Muscle of arm (tissue), 12 donors: ENCODE results near the gene MGAT5B. TPM values are rescaled to one million over a fixed set of nuclear protein-coding genes. Genes with fewer than 3 reads are reported as not detected.
A peak's percentile ranks its signal among the peaks of the same experiment; 100 is the strongest.
"Not testable (repeated sequence)": the region's sequence is repeated elsewhere in the genome, so short reads cannot be mapped to it uniquely, and the experiment has no call there.

ENCODE experiments used
- DNase-seq: peaks from one replicate; pipeline ENCODE4 v3.0.0-alpha.2; 2013
- polyA plus RNA-seq, 12 donors: library from polyadenylated mRNA; unstranded; fragments of 120-200 nt; gene quantifications; one replicate each; pipeline ENCODE4 v1.2.1, GENCODE V29; 2013; ENCODE audit not compliant: insufficient read length in 12 of 12

MGAT5B gene
- polyA plus RNA-seq, 12 donors: 0.48 to 1.5 (median 0.71) TPM; not detected in 2

DNA sequence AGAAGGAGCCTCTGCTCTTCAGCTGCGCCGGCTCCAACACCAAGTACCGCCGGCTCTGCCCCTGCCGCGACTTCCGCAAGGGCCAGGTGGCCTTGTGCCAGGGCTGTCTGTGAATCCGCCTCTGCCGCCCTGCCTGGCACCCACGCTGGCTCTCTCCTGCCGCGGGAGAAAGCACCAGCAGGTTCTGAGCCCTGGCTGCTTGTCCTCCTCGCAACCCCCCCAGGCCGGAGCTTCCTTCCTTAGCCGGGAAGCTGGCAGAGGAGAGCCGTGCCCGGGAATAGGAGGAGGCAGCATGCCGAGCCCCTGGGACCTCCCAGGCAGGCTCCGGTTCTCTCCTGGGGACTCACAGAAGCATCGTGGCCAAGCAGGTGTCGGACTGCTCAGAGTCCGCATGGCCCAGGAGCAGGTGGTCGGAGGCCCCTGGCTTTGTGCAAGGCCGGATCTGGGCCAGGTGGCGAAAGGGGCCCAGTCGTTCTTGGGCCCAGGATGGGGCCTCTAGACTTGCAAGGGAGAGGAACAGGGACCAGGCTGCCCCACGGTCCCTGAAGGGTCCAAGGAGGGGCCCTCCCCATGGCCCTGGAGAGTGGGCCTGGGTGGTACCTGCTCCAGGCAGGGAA, 80.6 kb downstream of the MGAT5B start:
- DNase-seq: no peak

GRCh38 chr17:76949913-76950695, 81.9 kb downstream of the MGAT5B start:
- DNase-seq: no peak

DNA sequence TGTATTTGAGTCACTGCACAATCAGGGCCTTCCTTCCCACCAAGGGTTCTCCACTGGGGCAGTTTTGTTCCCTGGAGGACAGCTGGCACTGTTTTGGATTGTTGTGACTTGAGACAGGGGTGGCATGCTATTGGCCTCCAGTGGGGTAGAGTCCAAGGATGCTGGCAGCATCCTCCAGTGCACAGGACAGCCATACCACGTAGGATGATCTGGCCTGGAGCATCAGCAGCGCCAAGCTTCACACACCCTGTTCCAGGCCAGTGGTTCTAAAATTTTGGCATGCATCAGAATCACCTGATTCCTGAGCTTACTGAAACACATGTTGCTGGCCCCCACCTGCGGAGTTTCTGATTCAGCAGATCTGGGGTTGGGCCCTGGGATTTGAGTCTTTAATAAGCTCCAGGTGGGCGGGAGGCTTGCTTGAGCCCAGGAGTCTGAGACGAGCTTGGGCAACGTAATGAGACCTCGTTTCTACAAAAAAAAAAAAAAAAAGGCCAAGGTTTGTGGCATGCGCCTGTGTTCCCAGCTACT, 83.2 kb downstream of the MGAT5B start:
- no peak for DNase-seq

DNA sequence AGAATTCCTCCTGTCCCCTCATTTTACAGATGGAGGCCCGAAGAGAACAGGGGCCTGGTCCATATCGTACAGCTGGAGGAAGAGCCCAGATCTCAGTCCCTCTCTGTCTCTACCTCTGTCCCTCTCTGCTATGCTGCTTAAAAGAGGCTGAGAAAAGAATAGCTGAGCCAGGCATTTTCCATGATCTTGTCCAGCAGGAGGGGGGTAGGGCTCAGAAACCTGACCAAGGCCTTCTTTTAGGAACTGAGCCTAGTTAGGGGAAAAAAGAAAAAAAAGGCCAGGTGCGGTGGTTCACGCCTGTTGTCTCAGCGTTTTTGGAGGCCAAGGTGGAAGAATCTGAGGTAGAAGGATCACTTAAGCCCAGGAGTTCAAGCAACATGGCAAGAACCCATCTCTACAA, 84.2 kb downstream of the MGAT5B start:
- peak; percentile 26 for DNase-seq

GRCh38 chr17:76953066-76953465, 84.9 kb downstream of the MGAT5B start:
- no peak for DNase-seq

DNA sequence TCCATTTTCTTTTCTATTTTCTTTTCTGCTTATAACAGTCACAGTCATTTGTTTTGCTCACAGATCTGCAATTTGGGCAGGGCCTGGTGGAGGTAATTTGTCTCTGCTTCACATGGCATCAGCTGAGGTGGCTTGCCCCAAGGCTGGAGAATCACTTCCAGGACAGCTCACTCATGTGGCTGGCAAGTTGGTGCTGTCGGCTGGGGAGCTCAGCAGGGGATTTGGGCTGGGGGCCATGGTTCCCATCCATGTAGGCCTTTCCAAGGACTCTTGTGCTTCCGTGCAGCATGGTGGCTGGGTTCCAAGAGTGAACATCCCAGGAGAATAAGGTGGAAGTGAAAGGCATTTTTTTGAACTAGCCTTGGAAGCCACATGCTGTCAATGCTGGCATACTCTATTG, 85.7 kb downstream of the MGAT5B start:
- no peak for DNase-seq

- DNase-seq: no peak
Observed at GRCh38 chr17:76955191-76955590, 87.0 kb downstream of the MGAT5B start.

GRCh38 chr17:76956846-76957540, 88.8 kb downstream of the MGAT5B start:
- DNase-seq: no peak

DNA sequence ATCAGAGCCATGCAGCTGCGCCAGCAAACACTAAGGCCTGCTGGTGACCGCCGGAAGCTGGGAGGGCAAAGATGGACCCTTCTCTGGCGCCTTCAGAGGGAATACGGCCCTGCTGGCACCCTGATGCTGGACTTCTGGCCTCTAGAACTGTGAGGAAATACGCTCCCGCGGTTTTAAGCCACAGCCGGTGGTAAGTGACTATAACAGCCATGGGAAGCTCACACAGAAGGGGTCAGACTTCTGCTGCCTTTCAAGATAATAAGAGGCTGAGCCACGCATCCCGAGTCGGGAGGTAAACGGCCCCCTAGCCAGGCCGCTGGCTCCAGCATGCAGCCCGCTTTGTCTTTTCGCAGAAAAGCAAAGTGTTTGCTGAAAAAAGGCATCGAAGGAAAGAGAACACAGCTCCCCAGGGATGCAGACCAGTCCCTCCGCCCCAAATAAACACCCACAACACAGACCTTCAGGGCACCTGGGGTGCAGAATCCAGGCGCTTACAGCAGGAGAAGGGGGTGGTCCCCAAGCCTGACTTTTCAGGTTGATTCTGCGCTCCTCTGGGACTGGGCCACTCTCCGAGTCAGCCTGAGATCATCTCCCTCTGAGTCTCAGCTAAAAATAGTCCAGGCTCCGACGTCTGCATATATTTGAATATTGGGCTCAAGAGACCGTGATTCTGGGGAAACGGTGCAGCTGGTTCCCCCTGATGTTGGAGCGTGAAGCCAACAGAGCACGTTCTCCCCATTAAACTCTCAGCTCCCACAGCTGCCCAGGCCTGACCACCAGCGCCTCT, 89.7 kb downstream of the MGAT5B start:
- peak; percentile 24 for DNase-seq

- no peak for DNase-seq
Observed at GRCh38 chr17:76958974-76959373, 90.8 kb downstream of the MGAT5B start.

DNA sequence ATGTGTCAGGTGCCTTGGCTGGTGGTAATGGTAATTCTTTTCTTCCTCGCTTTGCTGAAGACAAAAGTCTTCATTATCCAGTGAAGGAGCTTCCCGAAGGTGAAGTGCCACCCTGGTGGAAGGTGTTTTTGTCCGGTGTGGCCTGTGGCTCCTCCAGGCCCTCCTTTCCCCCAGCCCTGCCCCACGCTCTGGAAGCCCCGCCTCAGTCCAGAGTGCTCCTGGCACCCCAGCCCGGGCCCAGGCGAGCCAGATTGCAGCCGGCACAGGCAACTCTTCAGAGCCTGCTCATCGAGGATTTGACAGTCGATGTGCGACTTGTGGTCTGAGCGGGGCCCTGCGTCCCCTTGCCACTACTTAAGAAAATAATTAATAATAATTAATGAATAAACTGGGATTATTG, 93.7 kb downstream of the MGAT5B start:
- DNase-seq: no peak

DNA sequence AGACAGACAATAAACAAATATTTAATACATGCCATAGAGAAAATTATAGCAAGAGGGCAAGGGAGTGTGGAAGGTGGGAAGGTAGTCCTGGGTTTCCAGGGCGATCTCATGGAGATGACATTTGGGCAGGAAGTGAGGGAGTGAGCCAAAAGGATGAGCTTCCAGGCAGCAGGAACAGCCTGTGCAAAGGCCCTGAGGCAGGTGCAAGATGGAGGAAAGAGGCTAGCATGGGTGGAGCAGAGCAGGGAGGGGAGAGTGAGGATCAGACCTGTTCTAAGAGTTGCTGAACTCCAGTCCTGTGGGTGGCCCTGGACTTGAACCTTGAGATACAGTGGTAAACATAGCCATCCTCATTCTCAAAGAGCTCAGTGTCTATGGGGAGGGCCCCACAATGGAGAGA, 94.7 kb downstream of the MGAT5B start:
- DNase-seq: no peak

DNA sequence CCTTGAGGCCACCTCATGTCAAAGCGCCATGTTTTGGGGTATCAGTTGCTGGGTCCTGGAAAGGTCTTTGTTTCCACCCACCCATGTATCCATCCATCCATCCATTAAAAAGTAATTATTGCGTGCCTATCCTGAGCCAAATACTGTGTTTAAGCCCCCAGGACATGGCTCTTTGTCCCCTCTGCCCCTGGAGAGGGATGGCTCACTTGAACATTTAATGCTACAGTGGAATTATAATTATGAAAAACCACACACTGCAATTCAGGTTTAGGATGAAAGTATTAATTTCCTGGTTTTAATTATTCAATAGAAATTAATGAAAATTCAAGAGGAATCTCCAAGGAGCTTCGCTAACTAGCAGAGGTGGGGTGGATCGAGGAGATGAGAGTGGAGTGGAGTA, 97.8 kb downstream of the MGAT5B start:
- DNase-seq: no peak

DNA sequence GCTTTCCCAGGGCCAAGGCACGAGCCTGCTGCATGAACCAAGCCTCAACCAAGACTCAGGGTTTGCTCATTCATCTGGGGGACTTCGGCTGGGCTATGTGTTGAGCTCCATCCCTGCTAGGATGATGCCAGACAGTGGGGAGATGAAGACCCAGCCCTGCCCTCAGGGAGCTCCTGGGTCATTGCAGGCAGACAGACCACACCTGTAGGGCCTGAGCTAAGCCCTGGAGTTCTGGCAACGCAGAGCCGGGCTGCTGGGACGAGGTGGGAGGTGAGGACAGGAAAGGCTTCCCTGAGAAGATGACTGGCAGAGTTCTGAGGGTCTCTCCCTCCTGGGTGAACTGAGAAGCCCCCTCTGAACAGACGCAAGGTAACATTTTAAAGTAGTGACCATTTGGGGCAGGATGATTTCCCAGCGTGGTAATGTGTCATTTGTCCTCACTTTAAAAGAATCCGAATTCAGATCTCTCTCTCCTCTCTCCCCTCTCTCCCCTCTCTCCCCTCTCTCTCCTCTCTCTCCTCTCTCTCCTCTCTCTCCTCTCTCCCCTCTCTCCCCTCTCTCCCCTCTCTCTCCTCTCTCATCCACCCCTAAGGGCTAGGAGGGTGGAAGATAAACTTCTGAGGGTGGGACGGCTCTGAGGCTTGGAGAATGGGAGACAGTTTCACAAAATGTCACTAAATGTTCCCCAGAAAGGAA, 98.4 kb downstream of the MGAT5B start:
- no peak for DNase-seq

DNA sequence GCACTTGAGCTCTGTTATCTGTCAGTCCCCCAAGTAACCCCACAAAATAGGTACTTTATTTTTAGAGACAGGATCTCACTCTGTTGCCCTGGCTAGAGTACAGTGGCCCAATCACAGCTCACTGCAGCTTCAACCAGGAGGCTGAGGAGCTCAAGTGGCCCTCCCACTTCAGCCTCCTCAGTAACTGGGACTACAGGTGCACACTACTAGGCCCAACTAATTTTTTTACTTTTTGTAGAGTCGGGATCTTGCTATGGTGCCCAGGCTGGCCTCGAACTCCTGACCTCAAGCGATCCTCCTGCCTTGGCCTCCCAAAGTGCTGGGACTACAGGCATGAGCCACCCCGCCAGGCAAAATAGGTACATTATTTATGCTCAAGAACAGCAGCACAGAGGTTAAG, 99.6 kb downstream of the MGAT5B start:
- DNase-seq: no peak

GRCh38 chr17:76968707-76969597, 100.7 kb downstream of the MGAT5B start:
- no peak for DNase-seq

- peak; percentile 30 for DNase-seq
Observed at GRCh38 chr17:76969598-76970172, 101.5 kb downstream of the MGAT5B start.

DNA sequence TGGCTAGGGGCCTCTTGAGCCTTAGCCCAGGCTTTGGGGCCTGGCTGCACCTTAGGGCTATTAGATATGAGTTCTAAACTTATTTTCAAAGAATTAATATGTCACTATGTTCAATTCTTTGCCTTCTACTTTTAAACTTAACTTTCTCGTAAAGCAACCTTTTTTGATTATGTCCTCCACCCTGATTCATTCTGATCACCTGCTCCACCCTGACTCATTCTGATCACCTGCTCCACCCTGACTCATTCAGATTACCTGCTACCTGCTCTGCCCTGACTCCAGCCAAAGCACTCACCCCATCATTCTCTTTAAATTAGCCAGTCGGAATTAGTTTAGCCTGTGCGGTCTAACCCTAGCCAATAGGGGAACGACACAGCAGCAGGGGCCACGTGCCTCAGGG, 102.0 kb downstream of the MGAT5B start:
- DNase-seq: not testable (repeated sequence)

DNA sequence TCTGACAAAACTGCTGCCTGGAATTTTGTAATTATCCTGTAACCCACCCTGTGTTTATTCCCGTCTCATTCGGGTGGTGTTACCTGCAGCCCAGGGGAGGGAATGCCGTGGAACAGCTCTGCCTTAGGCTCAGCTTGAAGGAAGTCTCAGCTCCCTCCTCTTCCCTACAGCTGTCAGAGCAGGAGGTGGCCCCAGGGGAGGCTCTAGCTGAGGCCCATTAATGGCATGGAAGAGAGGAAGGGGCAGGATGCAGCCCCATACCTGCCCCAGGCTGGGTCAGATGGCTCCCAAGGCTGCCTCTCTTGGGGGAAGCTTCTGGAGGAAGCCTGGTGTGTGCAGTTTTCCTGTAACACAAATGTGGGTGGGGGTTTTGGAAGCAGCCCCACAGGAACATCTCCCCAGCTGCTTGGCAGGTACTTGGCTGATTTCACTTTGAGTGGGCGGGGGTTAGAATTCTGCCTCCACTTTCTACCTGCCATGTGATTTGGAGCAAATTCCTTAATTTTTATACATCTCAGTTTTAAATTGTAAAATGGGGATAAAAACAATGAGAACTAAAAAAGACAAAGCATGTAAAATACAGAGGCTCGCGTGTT, 103.9 kb downstream of the MGAT5B start:
- DNase-seq: no peak
